SJCRH30 (cell line): Measurements from ENCODE around the gene EIF4E2. TPM values are rescaled to one million over a fixed set of nuclear protein-coding genes. Genes with fewer than 3 reads are reported as not detected.

ENCODE experiments used
- DNase-seq, 2 experiments: peaks; one replicate each; pipeline ENCODE4 v3.0.0-alpha.2; 2015 to 2020
- H3K27ac ChIP-seq: fragments of 250-450 bp; sonication (Bioruptor Pico); 2 replicates; pipeline ENCODE4 v1.5.1; 2020; ENCODE audit warnings: mild to moderate bottlenecking, moderate library complexity
- H3K27me3 ChIP-seq: fragments of 250-450 bp; sonication (Bioruptor Pico); 2 replicates; pipeline ENCODE4 v1.5.1; 2020; ENCODE audit warnings: mild to moderate bottlenecking, moderate library complexity
- H3K36me3 ChIP-seq: fragments of 250-450 bp; sonication (Bioruptor Pico); 2 replicates; pipeline ENCODE4 v1.5.1; 2020; ENCODE audit warnings: mild to moderate bottlenecking, moderate library complexity
- H3K4me1 ChIP-seq: fragments of 250-450 bp; sonication (Bioruptor Pico); 2 replicates; pipeline ENCODE4 v1.5.1; 2020; ENCODE audit warnings: mild to moderate bottlenecking, moderate library complexity
- H3K4me3 ChIP-seq: fragments of 250-450 bp; sonication (Bioruptor Pico); 2 replicates; pipeline ENCODE4 v1.5.1; 2020; ENCODE audit warnings: mild to moderate bottlenecking, moderate library complexity
- H3K9me3 ChIP-seq: fragments of 250-450 bp; sonication (Bioruptor Pico); replicated peaks from 2 replicates; pipeline ENCODE4 v1.5.1; 2020; ENCODE audit warnings: mild to moderate bottlenecking, moderate library complexity
- total RNA-seq: library from RNA; depleted of rRNA; stranded (reverse); fragments of >200 nt; shearing (Covaris generic); gene quantifications from 2 replicates; pipeline ENCODE4 v1.2.3, GENCODE V29; 2014

EIF4E2 gene
- total RNA-seq, 1 experiment from 2014 or later = 180 TPM

- Histone ChIP-seq H3K27me3 (no peaks in the 10 kb centered on the region), H3K36me3 (peaks cover 42% of the 10 kb centered on the region), H3K9me3 (no peaks in the 10 kb centered on the region), H3K4me1 (peaks cover 23% of the 10 kb centered on the region), H3K4me3 (peak overlapping the region; percentile 65), H3K27ac (peak overlapping the region; percentile 92)
- peak; percentile 63 to 73 for DNase-seq
Measured at GRCh38 chr2:232538671-232539070, 11.8 kb upstream of the EIF4E2 start.

GRCh38 chr2:232539298-232540231 is 10.9 kb upstream of the EIF4E2 start, which contains the start of gene CHRNG:
Gene CHRNG, plus strand, starts transcription at chr2:232539692. Its CDS starts 56 bp downstream, at chr2:232539748.
- DNase-seq = peak; percentile 96 to 98
- peaks cover 45% of the 10 kb centered on the region for H3K36me3 ChIP-seq
- H3K27me3 ChIP-seq = no peaks in the 10 kb centered on the region
- H3K9me3 ChIP-seq = no peaks in the 10 kb centered on the region
- peak within 1 kb of the TSS; percentile 65 for H3K4me3 ChIP-seq
- H3K4me1 ChIP-seq = peaks cover 23% of the 10 kb centered on the region
- H3K27ac ChIP-seq = peak within 1 kb of the TSS; percentile 92

- Histone ChIP-seq H3K36me3 (peaks cover 40% of the 10 kb centered on the region), H3K4me3 (peak overlapping the region; percentile 65), H3K9me3 (no peaks in the 10 kb centered on the region), H3K27ac (peak overlapping the region; percentile 92), H3K4me1 (peaks cover 23% of the 10 kb centered on the region), H3K27me3 (no peaks in the 10 kb centered on the region)
- DNase-seq = peak in 1 of 2 experiments; percentile 44
Measured at GRCh38 chr2:232540441-232541041, 9.9 kb upstream of the EIF4E2 start.

- Histone ChIP-seq H3K4me3 (no peak overlapping the region), H3K4me1 (peaks cover 23% of the 10 kb centered on the region), H3K9me3 (no peaks in the 10 kb centered on the region), H3K27ac (no peak overlapping the region), H3K27me3 (no peaks in the 10 kb centered on the region), H3K36me3 (peaks cover 39% of the 10 kb centered on the region)
- no peak for DNase-seq
Measured at GRCh38 chr2:232541195-232541960, 9.1 kb upstream of the EIF4E2 start.

- Histone ChIP-seq H3K27me3 (no peaks in the 10 kb centered on the region), H3K36me3 (peaks cover 43% of the 10 kb centered on the region), H3K9me3 (no peaks in the 10 kb centered on the region), H3K27ac (no peak overlapping the region), H3K4me1 (peaks cover 20% of the 10 kb centered on the region), H3K4me3 (no peak overlapping the region)
- no peak for DNase-seq
Measured at GRCh38 chr2:232541961-232542714, 8.4 kb upstream of the EIF4E2 start.

- H3K27ac ChIP-seq = no peak overlapping the region
- H3K36me3 ChIP-seq = peaks cover 50% of the 10 kb centered on the region
- no peak overlapping the region for H3K4me3 ChIP-seq
- H3K4me1 ChIP-seq = peaks cover 13% of the 10 kb centered on the region
- H3K9me3 ChIP-seq = no peaks in the 10 kb centered on the region
- no peaks in the 10 kb centered on the region for H3K27me3 ChIP-seq
- no peak for DNase-seq
Measured at GRCh38 chr2:232542715-232543467, 7.6 kb upstream of the EIF4E2 start.

- Histone ChIP-seq H3K4me1 (peaks cover 7% of the 10 kb centered on the region), H3K4me3 (no peak overlapping the region), H3K27me3 (no peaks in the 10 kb centered on the region), H3K27ac (no peak overlapping the region), H3K36me3 (peaks cover 52% of the 10 kb centered on the region), H3K9me3 (no peaks in the 10 kb centered on the region)
- no peak for DNase-seq
Measured at GRCh38 chr2:232543491-232543890, 7.0 kb upstream of the EIF4E2 start.

- no peak overlapping the region for H3K27ac ChIP-seq
- H3K9me3 ChIP-seq = no peaks in the 10 kb centered on the region
- no peaks in the 10 kb centered on the region for H3K27me3 ChIP-seq
- DNase-seq = no peak
- H3K4me3 ChIP-seq = no peak overlapping the region
- peaks cover 2% of the 10 kb centered on the region for H3K4me1 ChIP-seq
- peaks cover 53% of the 10 kb centered on the region for H3K36me3 ChIP-seq
Measured at GRCh38 chr2:232543928-232544631, 6.4 kb upstream of the EIF4E2 start.

- H3K36me3 ChIP-seq = peaks cover 53% of the 10 kb centered on the region
- H3K27ac ChIP-seq = no peak overlapping the region
- no peak overlapping the region for H3K4me3 ChIP-seq
- H3K4me1 ChIP-seq = no peaks in the 10 kb centered on the region
- DNase-seq = no peak
- no peaks in the 10 kb centered on the region for H3K27me3 ChIP-seq
- H3K9me3 ChIP-seq = no peaks in the 10 kb centered on the region
Measured at GRCh38 chr2:232544674-232545073, 5.8 kb upstream of the EIF4E2 start.

- Histone ChIP-seq H3K9me3 (no peaks in the 10 kb centered on the region), H3K4me1 (no peaks in the 10 kb centered on the region), H3K4me3 (no peak overlapping the region), H3K27ac (no peak overlapping the region), H3K36me3 (peaks cover 53% of the 10 kb centered on the region), H3K27me3 (no peaks in the 10 kb centered on the region)
- DNase-seq = no peak
Measured at GRCh38 chr2:232545511-232546375, 4.7 kb upstream of the EIF4E2 start.

GRCh38 chr2:232547991-232548390 is 2.5 kb upstream of the EIF4E2 start:
- 0 out of 2 replicates have a peak, but pooled peaks cover 3% of the 10 kb centered on the region for H3K4me1 ChIP-seq
- peaks cover 47% of the 10 kb centered on the region for H3K36me3 ChIP-seq

GRCh38 chr2:232549655-232550353 is 685 bp upstream of the EIF4E2 start:
- H3K27me3 ChIP-seq = no peaks in the 10 kb centered on the region
- peak overlapping the region; percentile 94 for H3K27ac ChIP-seq
- no peak for DNase-seq
- peak overlapping the region; percentile 86 for H3K4me3 ChIP-seq
- H3K4me1 ChIP-seq = 0 out of 2 replicates have a peak, but pooled peaks cover 3% of the 10 kb centered on the region
- H3K9me3 ChIP-seq = no peaks in the 10 kb centered on the region
- peaks cover 31% of the 10 kb centered on the region for H3K36me3 ChIP-seq

More at GRCh38 chr2:232547991-232548390, 2.5 kb upstream of the EIF4E2 start:
- H3K4me3 ChIP-seq = no peak overlapping the region
- no peak for DNase-seq
- no peaks in the 10 kb centered on the region for H3K9me3 ChIP-seq
- no peaks in the 10 kb centered on the region for H3K27me3 ChIP-seq
- H3K27ac ChIP-seq = no peak overlapping the region
